Stimulated activated CD8-positive, alpha-beta memory T cell treated with anti-CD3 and anti-CD28 coated beads, Interleukin-15, amount 100 ng/mL, for 4 hours (primary cell): ENCODE data around the gene PRKCZ.

Experiments
- DNase-seq, 2 donors: peaks; one replicate each; pipeline ENCODE4 v3.0.0-alpha.2; 2020; ENCODE audit warnings: low read depth in 2 of 2

The PRKCZ gene

GRCh38 chr1:2229911-2230731 is 179.9 kb downstream of the PRKCZ start:
- DNase-seq = no peak

GRCh38 chr1:2230781-2231531 is 180.7 kb downstream of the PRKCZ start:
- no peak for DNase-seq

GRCh38 chr1:2231532-2232254 is 181.5 kb downstream of the PRKCZ start:
- no peak for DNase-seq

GRCh38 chr1:2232255-2232915 is 182.2 kb downstream of the PRKCZ start:
- no peak for DNase-seq

GRCh38 chr1:2232916-2233438 is 182.8 kb downstream of the PRKCZ start:
- DNase-seq = no peak

DNA sequence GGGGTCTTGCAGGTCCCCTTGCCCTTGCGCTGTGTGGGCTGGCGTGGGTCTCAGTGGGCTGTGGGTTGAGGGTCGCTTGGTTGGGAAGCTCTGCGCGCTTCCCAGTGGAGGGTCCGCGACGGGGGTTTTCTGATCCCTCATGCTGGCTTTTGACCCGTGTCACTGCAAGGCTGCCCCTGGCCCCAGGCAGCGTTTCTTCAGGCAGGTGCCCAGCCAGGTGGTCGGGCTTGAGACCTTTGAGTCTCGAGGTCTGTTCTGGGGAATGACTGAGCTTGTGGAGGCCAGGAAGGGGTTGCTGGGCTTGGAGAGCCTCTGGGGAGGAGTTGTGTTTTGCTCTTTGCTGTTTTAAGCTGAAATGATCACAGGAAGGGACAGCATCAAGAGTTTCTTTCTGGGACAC is 183.3 kb downstream of the PRKCZ start:
- no peak for DNase-seq

- peak in 1 of 2 donors; percentile 55 for DNase-seq
These were observed 184.0 kb downstream of the PRKCZ start for GRCh38 chr1:2233997-2234761.

DNA sequence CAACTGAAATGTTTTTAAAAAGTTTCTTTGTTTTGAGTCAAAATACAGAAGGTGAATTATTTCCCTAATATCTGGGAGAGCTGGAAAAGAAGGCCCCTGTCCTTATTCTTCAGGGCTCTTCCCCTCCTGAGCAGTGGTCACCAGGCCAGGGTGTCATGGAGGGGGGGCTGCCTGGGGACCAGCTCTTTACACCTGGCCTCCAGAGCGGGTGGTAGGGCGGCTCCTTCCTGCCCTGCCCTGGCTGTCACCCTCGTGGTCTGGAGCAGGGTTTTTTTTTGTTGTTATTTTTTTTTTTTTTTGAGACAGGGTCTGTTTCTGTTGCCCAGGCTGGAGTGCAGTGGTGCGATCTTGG is 184.5 kb downstream of the PRKCZ start:
- no peak for DNase-seq
